AML-193 (cell line): ENCODE data around the gene HLA-DRA.
"Not testable (repeated sequence)": the region's sequence is repeated elsewhere in the genome, so short reads cannot be mapped to it uniquely, and the experiment has no call there.

ENCODE experiments used
- DNase-seq, 2 experiments: peaks; one replicate each; lab custom pipeline; 2025; lab: John Stamatoyannopoulos, UW

The HLA-DRA gene

GRCh38 chr6:32431142-32431541, 8.5 kb upstream of the HLA-DRA start:
- DNase-seq = no peak

GRCh38 chr6:32432050-32432450, 7.6 kb upstream of the HLA-DRA start:
- peak; percentile 64 for DNase-seq

- not testable (repeated sequence) for DNase-seq
These were observed 5.7 kb upstream of the HLA-DRA start for GRCh38 chr6:32433950-32434349.

GRCh38 chr6:32436186-32436585, 3.5 kb upstream of the HLA-DRA start:
- DNase-seq = no peak

- peak; percentile 89 to 91 for DNase-seq
These were observed 2.5 kb upstream of the HLA-DRA start for GRCh38 chr6:32436995-32437836.

- DNase-seq = no peak
These were observed 548 bp upstream of the HLA-DRA start for GRCh38 chr6:32439139-32439538.

GRCh38 chr6:32442243-32442667, 2.6 kb downstream of the HLA-DRA start:
- DNase-seq = no peak

GRCh38 chr6:32442977-32443552, 3.4 kb downstream of the HLA-DRA start:
- no peak for DNase-seq

GRCh38 chr6:32444433-32444832, 4.7 kb downstream of the HLA-DRA start:
- no peak for DNase-seq

GRCh38 chr6:32445321-32445854, 5.7 kb downstream of the HLA-DRA start:
- DNase-seq = no peak

GRCh38 chr6:32447932-32448331, 8.2 kb downstream of the HLA-DRA start:
- no peak for DNase-seq

GRCh38 chr6:32449088-32449736, 9.5 kb downstream of the HLA-DRA start:
- DNase-seq = no peak

GRCh38 chr6:32457054-32457453, 17.4 kb downstream of the HLA-DRA start:
- DNase-seq = no peak

- no peak for DNase-seq
These were observed 20.2 kb downstream of the HLA-DRA start for GRCh38 chr6:32459781-32460424.

- DNase-seq = no peak
These were observed 20.8 kb downstream of the HLA-DRA start for GRCh38 chr6:32460528-32460927.

GRCh38 chr6:32461493-32461892, 21.8 kb downstream of the HLA-DRA start:
- DNase-seq = no peak

- no peak for DNase-seq
These were observed 22.9 kb downstream of the HLA-DRA start for GRCh38 chr6:32462609-32463008.

- DNase-seq = not testable (repeated sequence)
These were observed 28.2 kb downstream of the HLA-DRA start for GRCh38 chr6:32467743-32468503.

- DNase-seq = peak in 1 of 2 experiments; percentile 24
These were observed 33.2 kb downstream of the HLA-DRA start for GRCh38 chr6:32472781-32473375.

GRCh38 chr6:32473376-32474348, 34.0 kb downstream of the HLA-DRA start:
- DNase-seq = not testable (repeated sequence)
